Right ventricle myocardium superior (tissue), 1 donor: Measurements from ENCODE around the gene LRRC3B. TPM values are rescaled to one million over a fixed set of nuclear protein-coding genes. Genes with fewer than 3 reads are reported as not detected.
"Not testable (repeated sequence)": the region's sequence is repeated elsewhere in the genome, so short reads cannot be mapped to it uniquely, and the experiment has no call there.

Source experiments
- ATAC-seq: fragments of 200-7000 bp; cut with Tn5 transposase; one replicate; pipeline ENCODE4 v1.9.1; 2020; ENCODE audit warnings: mild to moderate bottlenecking; ENCODE audit not compliant: poor library complexity
- DNase-seq: peaks from one replicate; pipeline ENCODE4 v3.0.0-alpha.2; 2020
- intact Hi-C: fragments of 100-400 bp; cut with DNase I; formaldehyde crosslinking; loops from one replicate; pipeline ENCODE4 v1.11.2; 2022
- long read RNA-seq: library from polyadenylated mRNA; unstranded; transcript quantifications from one replicate; pipeline ENCODE4 v2.0.0, GENCODE V29; 2021
- total RNA-seq: library from RNA; stranded (reverse); fragmentation: NEBNext Ultra II Directional; extraction: Animal tissue kit (Norgen Biotek cat#: 25700); gene quantifications from one replicate; pipeline ENCODE4 v1.2.1, GENCODE V29; 2021
- donor health status: DM: no; HTN: yes; CAD: no; lungs with severe emphysema.

Gene LRRC3B, protein sequence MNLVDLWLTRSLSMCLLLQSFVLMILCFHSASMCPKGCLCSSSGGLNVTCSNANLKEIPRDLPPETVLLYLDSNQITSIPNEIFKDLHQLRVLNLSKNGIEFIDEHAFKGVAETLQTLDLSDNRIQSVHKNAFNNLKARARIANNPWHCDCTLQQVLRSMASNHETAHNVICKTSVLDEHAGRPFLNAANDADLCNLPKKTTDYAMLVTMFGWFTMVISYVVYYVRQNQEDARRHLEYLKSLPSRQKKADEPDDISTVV
- total RNA-seq: 0.13 TPM
- long read RNA-seq: 0 reads

DNA sequence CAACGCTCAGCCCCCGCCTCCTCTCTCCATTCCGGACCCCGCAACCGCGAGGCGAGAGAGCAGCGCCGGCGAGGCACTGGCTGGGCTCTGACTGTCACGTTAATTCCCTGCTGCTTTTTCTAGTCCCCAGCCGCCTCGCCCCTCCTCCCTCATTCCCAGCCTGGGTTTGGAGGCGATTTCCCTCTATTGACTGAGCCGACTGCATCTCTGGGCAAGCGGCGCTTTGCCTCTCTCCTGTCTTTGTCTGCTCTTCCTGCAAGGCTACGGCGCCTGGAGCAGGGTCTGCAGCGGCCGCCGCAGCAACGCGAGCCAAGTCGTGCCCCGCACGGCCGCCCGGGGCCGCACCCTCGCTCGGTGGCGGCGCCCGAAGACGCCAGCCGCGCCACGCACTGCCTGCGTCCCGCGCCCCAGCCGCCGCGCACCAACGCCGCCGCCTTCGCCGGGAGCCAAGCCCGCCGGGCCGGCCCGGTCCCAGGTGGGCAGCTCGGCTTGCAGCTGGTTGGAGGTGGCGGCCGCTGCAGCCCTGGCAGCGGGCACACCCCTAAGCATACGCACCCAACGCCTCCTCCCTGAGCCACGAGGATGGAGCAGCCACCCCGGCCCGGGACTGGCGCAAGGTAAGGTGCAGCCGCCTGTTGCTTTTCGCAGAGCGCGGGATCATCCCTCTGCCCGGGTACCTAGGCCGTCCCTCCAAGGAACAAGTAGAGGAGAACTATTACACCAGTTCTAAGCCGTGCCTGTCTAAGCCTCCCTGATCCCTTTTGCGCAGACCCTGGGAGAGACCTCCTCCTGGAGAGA lies at the start of gene LRRC3B:
LRRC3B (plus strand) TSS at position 152 of the 798 bp plus-strand sequence. CDS start 86,901 bp downstream, outside the sequence.
- intact Hi-C loops: no loop called here
- ATAC-seq (no peak), DNase-seq (no peak)

GRCh38 chr3:26574766-26575165 lies 47.8 kb upstream of the LRRC3B start:
- ATAC-seq (no peak), DNase-seq (no peak)
- intact Hi-C loops: no loop called here

DNA sequence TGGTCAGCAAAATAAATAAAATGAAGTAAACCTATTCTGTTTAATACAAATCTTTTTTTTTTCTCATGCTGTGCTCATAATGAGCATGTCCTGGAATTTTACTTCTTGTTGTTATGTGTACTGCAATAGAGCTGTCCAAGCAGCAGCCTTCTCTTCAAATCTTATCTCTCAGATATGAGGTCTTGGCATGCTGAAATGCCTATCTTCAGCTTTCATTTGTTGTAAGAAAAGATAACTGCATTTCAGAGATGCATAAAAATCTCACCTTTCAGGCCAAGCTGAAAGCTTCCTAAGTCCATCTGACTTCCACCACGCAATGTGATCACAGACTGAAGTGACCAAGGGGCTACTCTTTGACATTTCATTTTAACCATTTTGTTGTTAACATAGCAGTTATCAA lies 43.5 kb upstream of the LRRC3B start:
- ATAC-seq (no peak), DNase-seq (no peak)
- intact Hi-C loops: no loop called here

DNA sequence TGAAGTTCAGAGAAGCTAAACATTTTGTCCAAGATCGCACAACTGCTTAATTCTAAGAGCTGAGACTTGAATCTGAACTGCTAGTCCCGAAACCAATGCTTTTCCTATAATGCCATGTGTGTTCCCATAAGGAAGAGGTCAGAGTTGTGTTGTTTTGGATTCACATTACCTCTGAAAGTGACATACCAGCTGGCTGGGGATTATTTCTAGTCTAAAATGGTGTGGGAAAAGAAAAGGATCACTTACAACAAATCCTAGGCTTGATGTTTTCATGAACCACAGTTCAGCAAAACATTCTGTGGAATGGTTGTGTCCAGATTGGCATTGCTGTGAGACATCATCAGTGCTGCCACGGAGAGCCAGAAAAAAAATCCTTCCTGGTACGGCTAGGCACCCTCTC lies 35.0 kb upstream of the LRRC3B start:
- intact Hi-C loops: no loop called here
- ATAC-seq: no peak
- no peak for DNase-seq

DNA sequence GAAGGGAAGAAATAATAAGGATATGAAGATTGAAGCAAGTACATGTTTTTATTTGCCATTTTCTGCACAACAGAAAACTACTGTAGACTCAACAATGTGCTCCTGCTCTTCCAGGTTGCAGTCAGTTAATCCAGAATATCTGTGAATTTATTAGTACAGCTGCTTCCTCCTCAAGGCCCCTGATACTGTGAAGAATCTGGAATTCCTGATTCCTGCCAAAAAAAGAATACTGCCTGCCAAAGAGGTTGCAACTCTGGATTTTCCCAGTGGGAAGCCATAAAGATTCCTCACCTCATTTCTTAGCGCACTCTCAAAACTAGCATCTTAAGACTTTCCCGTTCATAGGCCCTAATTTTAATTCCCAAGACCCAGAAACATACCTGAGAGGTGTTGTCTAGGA lies 33.6 kb upstream of the LRRC3B start:
- intact Hi-C loops: no loop called here
- DNase-seq (no peak), ATAC-seq (no peak)

DNA sequence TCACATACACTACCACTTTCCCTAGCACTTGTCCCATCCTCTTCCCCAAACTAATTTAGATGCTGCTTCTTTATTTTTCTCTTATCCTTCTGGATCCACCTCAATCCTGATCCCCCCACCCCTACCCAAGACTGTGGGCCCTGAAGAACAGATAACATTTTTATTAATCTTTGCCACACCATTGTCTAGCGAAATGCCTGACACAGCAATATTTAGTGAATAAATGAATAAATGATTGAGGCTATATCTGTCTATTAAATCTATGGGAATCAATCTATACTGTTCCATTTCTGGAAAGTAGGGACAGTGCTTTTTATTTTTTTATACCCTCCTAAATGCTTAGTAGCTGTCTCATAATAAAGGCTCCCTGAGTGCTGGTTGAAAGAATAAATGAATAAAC lies 32.9 kb upstream of the LRRC3B start:
- ATAC-seq: no peak
- DNase-seq: no peak
- intact Hi-C loops: no loop called here

- intact Hi-C loops: no loop called here
These were observed 31.6 kb upstream of the LRRC3B start for GRCh38 chr3:26590919-26591484.

DNA sequence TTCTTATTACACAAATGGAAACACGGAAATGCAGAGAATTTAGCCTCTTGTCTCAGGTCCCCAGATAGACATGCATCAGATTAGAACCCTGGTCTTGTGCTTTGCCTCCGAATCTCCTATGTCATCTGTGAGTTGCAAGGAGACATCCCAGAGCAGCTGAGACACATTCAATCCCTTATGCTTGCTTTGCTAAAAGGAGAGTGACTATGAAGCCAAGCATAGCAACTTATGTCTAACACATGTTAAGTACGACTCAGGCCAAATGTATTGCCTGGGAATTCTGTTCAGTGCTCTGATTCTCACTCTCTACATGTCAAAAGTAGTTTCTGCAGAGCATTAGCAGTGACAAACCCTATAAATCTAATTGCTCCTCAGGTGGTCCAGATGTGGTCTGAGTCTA lies 30.6 kb upstream of the LRRC3B start:
- ATAC-seq: no peak
- DNase-seq: no peak
- intact Hi-C loops: no loop called here

More at GRCh38 chr3:26590919-26591484, 31.6 kb upstream of the LRRC3B start:
- no peak for DNase-seq
- no peak for ATAC-seq

DNA sequence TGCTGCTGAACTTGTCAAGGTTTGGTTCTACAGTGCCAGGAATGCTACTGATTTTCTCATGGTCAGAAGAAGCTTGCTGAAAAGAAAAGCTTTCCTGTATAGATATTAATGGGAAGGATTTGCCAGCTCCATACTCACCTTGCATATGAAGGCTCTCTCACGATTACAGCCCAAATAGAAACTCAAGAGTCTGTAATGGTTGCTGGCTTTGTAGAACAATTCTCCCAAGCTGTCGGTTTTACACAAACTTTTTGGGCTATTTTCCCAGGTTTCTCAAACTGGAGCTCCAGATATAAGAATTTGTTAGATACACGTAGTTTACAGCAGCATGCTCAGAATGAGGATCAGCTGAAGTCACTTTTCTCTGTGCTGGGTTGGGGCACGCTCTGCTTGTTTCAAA lies 30.1 kb upstream of the LRRC3B start:
- no peak for DNase-seq
- ATAC-seq: no peak
- intact Hi-C loops: no loop called here

- intact Hi-C loops: no loop called here
- no peak for ATAC-seq
- no peak for DNase-seq
These were observed 26.2 kb upstream of the LRRC3B start for GRCh38 chr3:26596335-26596734.

DNA sequence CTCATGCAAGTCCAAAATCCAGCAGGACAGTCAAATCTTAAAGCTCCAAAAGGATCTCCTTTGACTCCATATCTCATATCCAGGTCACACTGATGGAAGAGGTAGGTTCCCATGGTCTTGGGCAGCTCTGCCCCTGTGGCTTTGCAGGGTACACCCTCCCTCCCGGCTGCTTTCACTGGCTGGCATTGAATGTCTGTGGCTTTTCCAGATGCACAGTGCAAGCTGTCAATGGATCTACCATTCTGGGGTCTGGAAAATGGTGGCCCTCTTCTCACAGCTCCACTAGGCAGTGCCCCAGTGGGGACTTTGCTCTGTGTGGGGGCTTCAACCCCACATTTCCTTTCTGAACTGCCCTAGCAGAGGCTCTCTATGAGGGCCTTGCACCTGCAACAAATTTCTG lies 19.3 kb upstream of the LRRC3B start:
- intact Hi-C loops, DNase-seq, ATAC-seq: not testable (repeated sequence)

DNA sequence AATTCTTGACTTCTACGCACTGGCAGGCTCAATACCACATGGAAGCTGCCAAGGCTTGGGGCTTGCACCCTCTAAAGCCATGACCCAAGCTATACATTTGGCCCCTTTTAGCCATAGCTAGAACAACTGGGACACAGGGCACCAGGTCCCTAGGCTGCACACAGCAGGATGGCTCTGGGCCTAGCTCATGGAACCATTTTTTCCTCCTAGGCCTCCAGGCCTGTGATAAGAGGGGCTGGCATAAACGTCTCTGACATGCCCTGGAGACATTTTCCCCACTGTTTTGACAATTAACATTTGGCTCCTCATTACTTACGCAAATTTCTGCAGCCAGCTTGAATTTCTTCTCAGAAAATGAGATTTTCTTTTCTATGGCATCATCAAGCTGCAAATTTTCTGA lies 18.8 kb upstream of the LRRC3B start:
- ATAC-seq, intact Hi-C loops, DNase-seq: not testable (repeated sequence)

DNA sequence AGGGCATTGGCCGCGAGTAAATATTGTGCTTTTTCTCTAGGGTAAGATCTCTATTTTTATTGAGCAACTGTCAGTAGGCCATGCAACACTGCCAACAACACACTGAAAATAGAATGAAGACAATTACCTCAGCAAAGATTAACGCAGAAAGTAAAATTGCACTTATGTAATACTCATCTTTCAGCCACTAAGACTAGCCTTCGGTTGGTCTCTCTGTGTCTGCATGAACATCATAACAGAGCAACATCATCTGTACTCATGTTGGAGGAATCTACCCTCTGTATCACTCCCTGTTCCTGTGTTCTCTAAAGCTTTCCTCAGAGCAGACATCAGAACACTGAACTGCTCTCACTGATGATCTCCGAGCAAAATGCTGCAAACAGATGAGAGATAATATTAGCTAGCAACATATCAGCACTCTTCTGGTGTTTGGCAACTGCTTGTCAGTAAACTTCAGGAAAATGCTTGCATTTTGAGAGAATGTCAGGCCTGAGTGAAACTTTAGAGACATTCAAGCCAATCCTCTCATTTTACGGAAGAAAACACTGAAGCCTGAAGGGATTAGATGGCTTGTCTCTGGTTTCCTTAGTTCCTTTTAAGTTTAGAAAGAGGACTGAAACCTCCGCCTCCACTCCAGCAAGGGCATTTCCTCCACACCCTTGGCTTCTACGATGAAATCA lies 8.4 kb upstream of the LRRC3B start:
- intact Hi-C loops: no loop called here
- DNase-seq: no peak
- ATAC-seq: no peak

DNA sequence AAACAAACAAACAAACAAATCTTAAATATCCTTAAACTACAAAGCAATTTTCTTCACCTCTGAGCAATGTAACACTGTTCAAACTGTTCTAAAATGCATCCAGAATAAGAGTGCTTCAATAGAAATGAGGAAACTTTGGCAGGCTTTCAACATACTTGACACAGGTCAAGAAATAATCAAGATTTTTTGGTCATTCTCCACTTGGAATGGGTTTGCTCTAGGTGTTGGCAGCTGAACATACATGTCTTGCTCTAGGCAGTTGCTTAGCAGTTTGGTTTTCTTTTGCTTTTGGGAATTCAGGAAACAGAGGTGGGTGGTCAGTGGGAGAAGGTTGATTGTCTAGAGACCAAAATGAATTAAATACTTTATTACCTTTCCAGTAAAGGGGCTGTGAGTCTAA lies 1.4 kb upstream of the LRRC3B start:
- no peak for ATAC-seq
- intact Hi-C loops: no loop called here
- no peak for DNase-seq

DNA sequence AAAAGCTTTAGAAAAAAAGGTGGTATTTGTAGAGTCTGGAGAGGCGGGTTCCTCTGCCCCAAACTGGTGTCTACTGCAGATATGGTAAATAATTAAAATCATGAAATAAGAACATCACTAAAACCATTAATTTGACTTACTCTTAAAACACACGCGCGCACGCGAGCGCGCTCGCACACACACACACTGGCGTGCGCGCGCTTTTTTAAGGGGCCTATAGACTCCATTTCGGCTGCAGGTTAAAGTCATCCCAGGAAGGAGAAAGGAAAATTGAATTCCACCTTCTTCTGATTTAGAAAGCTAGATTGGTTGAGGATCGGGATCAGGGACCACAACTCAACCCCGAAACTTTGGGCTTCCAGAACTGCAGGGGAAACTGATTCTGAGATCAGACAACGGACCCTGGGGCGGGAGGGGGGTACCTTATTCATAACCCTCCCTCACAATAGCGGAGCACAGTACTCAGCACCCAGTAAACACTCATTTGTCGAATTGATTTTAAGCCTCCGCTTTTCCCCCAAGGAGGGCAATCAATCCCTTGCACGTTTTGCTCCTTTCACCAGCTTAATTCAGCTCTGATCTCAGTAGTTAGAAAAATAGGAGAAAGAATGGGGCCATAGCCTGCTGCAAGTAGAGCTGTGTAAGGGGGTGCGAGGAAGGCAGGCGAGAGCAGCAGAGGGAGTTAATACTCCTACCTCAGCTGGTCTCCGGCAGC lies 509 bp upstream of the LRRC3B start:
- no peak for ATAC-seq
- DNase-seq: no peak
- intact Hi-C loops: no loop called here

GRCh38 chr3:26623419-26624208 lies 1.0 kb downstream of the LRRC3B start:
- no peak for DNase-seq
- intact Hi-C loops: no loop called here

GRCh38 chr3:26624209-26624765 lies 1.7 kb downstream of the LRRC3B start:
- no peak for DNase-seq

More at GRCh38 chr3:26623419-26624208, 1.0 kb downstream of the LRRC3B start:
- no peak for ATAC-seq

DNA sequence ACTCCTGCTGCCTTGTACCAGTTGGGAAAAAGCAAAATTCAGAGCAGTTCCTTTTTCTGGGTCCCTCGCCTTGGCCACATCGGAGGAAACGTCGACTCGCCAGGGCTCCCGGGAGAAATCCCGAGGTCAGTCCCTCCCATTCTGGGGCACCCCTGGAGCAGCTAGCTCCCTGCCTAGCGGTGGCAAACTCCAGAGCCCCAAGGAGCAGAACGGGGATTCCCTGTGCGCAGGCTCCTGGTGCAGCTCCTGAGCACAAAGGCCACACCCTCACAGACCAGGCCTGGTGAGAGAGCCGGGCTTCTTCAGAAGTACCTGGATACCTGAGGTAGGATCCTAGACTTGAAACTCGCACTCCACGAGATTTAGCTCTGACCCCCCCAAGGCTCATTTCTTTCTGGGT lies 2.6 kb downstream of the LRRC3B start:
- DNase-seq (no peak), ATAC-seq (no peak)
- intact Hi-C loops: no loop called here

More at GRCh38 chr3:26624209-26624765, 1.7 kb downstream of the LRRC3B start:
- ATAC-seq: no peak
- intact Hi-C loops: no loop called here
